K562 (cell line): Measurements from ENCODE around the gene EYA2. TPM values are rescaled to one million over a fixed set of nuclear protein-coding genes. Genes with fewer than 3 reads are reported as not detected.
A peak's percentile ranks its signal among the peaks of the same experiment; 100 is the strongest.

Experiments used
- PATZ1 ChIP-seq: fragments of 250-450 bp; sonication (Bioruptor Pico); IDR thresholded peaks from 2 replicates; pipeline ENCODE4 v1.5.0; 2020; ENCODE audit warnings: mild to moderate bottlenecking, borderline replicate concordance
- polyA plus RNA-seq, 8 experiments: library from polyadenylated mRNA; depleted of rRNA in 4 of 8; stranded (reverse) in 5 of 8; unstranded in 3 of 8; fragments of >200 nt; fragmentation: Nextera tagmentation in 2 of 8; fragmentation: Illumina TruSeq in 1 of 8; extraction: Ambion mirVana in 2 of 8; extraction: Trizol in 1 of 8; gene quantifications; 2 replicates each; pipeline versions ENCODE4 v1.2.1 to v1.2.3, GENCODE V29; 2011 to 2014; ENCODE audit warnings: inconsistent platforms in 1 of 8, missing spikeins in 1 of 8
- total RNA-seq, 7 experiments: library from RNA; depleted of rRNA in 6 of 7; stranded (reverse); fragments of >200 nt in 6 of 7; fragmentation: Illumina TruSeq in 2 of 7; extraction: Trizol in 2 of 7; gene quantifications; 2 replicates each; pipeline versions ENCODE4 v1.2.1 to v1.2.3, GENCODE V29; 2011 to 2021; ENCODE audit warnings: low replicate concordance in 1 of 7
- TF ChIP-seq, protein P1 (sequence below), 2 experiments: fragments of 450-650 bp; formaldehyde crosslinking in 1 of 2; IDR thresholded peaks; 2 replicates each; pipeline versions ENCODE4 v1.4.0 to v1.6.1; 2014 to 2020; ENCODE audit warnings: mild to moderate bottlenecking in 2 of 2, borderline replicate concordance in 1 of 2, low read depth in 1 of 2

EYA2 gene
- total and polyA plus RNA-seq, 9 of the 15 experiments (the other 6 are each of a cell fraction or from before 2014, with no cell fraction given): 0.03 TPM; not detected in 8

DNA sequence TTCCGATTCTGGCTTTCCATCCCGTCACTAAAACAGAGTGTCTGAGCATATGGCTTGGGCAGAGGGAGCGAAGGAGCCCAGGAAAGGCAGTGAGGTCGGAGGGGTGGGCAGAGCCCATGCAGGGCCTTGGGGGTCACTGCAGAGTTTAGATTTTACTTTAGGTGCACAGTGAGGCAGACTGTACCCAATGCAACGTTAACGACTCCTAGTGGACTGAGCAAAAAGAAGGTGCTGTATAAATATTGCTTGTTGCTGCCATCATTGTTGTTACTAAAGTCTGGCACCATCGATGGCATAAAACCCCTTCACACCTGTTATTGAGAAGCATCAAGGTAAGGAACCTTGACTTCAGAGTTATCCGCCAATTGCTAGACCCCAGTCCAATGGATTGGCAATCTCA is 119.0 kb downstream of the EYA2 start (continued):
- TF ChIP-seq PATZ1 (CRISPR knock-in tag): no peak
- TF ChIP-seq, protein P1, sequence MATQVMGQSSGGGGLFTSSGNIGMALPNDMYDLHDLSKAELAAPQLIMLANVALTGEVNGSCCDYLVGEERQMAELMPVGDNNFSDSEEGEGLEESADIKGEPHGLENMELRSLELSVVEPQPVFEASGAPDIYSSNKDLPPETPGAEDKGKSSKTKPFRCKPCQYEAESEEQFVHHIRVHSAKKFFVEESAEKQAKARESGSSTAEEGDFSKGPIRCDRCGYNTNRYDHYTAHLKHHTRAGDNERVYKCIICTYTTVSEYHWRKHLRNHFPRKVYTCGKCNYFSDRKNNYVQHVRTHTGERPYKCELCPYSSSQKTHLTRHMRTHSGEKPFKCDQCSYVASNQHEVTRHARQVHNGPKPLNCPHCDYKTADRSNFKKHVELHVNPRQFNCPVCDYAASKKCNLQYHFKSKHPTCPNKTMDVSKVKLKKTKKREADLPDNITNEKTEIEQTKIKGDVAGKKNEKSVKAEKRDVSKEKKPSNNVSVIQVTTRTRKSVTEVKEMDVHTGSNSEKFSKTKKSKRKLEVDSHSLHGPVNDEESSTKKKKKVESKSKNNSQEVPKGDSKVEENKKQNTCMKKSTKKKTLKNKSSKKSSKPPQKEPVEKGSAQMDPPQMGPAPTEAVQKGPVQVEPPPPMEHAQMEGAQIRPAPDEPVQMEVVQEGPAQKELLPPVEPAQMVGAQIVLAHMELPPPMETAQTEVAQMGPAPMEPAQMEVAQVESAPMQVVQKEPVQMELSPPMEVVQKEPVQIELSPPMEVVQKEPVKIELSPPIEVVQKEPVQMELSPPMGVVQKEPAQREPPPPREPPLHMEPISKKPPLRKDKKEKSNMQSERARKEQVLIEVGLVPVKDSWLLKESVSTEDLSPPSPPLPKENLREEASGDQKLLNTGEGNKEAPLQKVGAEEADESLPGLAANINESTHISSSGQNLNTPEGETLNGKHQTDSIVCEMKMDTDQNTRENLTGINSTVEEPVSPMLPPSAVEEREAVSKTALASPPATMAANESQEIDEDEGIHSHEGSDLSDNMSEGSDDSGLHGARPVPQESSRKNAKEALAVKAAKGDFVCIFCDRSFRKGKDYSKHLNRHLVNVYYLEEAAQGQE (IDR thresholded peaks at IDR 0.05; ENCODE audit: borderline replicate concordance): peak; percentile 37; the same call in 1 of the 2 replicates
- TF ChIP-seq, protein P1 (CRISPR knock-in tag; IDR thresholded peaks at IDR 0.05; ENCODE audit: low read depth): no peak
